Daoy (cell line): Measurements from ENCODE around the gene CACNA1D. TPM values are rescaled to one million over a fixed set of nuclear protein-coding genes. Genes with fewer than 3 reads are reported as not detected.
"Not testable (repeated sequence)": the region's sequence is repeated elsewhere in the genome, so short reads cannot be mapped to it uniquely, and the experiment has no call there.

ENCODE experiments used
- DNase-seq: peaks from one replicate; pipeline ENCODE4 v3.0.0-alpha.2; 2015; ENCODE audit warnings: low read depth
- total RNA-seq: library from RNA; depleted of rRNA; stranded (reverse); fragments of >200 nt; shearing (Covaris generic); gene quantifications from 2 replicates; pipeline ENCODE4 v1.2.3, GENCODE V29; 2014

CACNA1D gene
- total RNA-seq, 1 experiment from 2014 or later: 1.4 TPM

- no peak for DNase-seq
Observed at GRCh38 chr3:53651927-53652326, 157.5 kb downstream of the CACNA1D start.

DNA sequence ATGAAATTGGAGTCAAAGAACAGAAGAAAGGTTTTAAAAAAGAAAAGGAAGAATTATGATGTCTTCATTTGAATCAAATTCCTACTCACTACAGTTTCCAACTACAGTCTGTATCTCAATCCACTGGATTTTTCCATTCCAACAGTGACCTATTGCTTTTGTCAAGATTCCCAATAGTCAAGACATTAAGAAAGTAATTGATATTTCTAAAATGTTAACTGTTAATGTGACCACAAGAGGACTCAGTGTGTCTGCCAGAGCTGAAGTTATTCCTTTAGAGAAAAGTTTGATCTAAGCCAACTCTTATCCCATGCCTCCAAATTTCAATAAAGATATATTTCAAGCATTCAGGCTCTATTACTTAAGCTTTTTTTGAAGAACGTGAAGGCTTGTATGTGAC lies 163.2 kb downstream of the CACNA1D start:
- no peak for DNase-seq

DNA sequence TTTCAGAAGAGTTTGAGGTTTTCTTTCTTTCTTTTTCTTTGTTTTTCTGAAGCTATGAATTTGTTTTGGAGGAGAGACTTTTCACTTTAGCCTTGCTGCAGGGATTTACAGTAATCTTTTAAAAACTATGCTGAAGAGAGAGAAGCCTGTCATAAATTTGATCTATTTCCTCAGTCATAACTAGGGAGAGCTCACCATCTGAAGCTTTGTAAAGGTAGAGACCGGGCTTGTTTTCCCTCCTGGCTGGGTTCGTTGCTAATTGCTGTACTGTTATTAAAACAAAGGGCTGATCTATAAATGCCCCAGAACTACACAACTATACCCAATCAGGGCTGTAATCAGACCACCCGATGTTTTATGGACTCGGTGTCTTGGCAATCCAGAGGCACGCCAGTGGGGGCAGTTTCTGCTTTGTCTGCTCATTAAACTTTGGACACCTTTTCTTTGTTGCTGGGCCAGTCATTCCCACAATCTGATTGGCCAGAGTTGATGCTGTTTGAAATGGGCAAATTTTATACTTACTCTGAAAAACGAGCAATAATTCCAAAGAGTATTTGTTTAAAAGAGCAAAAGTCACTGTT lies 164.3 kb downstream of the CACNA1D start:
- no peak for DNase-seq

- DNase-seq: no peak
Observed at GRCh38 chr3:53659996-53660395, 165.6 kb downstream of the CACNA1D start.

- DNase-seq: no peak
Observed at GRCh38 chr3:53661480-53661879, 167.1 kb downstream of the CACNA1D start.

GRCh38 chr3:53664812-53665211 lies 170.4 kb downstream of the CACNA1D start:
- not testable (repeated sequence) for DNase-seq

GRCh38 chr3:53665608-53666425 lies 171.4 kb downstream of the CACNA1D start:
- no peak for DNase-seq

DNA sequence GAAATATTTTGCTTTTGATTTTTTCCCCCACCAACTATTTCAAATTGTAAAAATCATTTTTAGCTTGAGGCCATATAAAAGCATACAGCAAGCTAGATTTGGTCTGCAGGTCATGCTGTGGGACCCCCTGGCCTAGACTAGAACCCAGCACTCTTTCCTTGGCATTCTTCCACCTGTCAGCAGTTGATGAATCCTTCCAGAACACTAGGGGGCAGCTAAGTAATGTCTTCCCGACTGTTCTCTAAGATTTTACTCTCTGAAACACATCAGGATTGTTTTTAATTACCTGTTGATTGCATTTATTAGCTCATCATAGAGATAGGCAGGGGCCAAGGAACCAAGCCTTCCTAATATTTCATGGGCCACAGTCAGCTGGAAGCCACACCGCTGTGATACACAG lies 174.5 kb downstream of the CACNA1D start:
- no peak for DNase-seq

GRCh38 chr3:53670721-53671120 lies 176.3 kb downstream of the CACNA1D start:
- DNase-seq: no peak

- DNase-seq: no peak
Observed at GRCh38 chr3:53671192-53671960, 177.0 kb downstream of the CACNA1D start.

DNA sequence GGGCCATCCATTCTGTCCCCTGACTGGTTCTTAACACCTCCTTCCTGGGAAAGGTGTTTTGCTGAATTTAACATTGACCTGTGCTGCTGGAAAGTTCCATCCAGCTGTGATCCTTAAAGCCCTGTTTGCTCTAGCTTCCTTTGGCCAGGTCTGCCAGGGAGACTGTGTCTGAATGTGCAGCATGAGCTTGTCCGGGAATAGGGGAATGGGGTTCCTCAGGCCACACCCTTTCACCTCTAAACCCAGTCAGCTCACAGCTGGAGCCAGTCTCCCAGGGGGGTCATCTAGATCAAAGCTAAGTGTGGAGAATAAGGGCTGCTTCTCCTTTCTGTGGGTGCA lies 177.5 kb downstream of the CACNA1D start:
- no peak for DNase-seq

DNA sequence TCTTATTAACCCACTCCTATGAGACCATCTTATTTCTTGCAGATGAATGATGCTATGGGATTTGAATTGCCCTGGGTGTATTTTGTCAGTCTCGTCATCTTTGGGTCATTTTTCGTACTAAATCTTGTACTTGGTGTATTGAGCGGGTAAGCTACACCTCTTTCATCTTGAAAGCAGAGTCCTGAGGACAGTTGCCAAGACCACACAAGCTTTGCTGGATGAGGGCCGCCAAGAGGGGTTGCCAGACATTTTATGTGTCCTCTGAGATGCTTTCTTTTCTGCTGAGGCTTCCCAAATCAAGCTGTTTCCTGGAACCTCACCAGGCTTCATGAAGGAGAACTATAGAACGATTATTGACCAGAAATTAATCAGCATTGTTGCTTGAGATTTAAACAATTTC lies 178.6 kb downstream of the CACNA1D start:
- DNase-seq: no peak

GRCh38 chr3:53673722-53674350 lies 179.4 kb downstream of the CACNA1D start:
- no peak for DNase-seq

GRCh38 chr3:53674582-53674981 lies 180.2 kb downstream of the CACNA1D start:
- DNase-seq: no peak

DNA sequence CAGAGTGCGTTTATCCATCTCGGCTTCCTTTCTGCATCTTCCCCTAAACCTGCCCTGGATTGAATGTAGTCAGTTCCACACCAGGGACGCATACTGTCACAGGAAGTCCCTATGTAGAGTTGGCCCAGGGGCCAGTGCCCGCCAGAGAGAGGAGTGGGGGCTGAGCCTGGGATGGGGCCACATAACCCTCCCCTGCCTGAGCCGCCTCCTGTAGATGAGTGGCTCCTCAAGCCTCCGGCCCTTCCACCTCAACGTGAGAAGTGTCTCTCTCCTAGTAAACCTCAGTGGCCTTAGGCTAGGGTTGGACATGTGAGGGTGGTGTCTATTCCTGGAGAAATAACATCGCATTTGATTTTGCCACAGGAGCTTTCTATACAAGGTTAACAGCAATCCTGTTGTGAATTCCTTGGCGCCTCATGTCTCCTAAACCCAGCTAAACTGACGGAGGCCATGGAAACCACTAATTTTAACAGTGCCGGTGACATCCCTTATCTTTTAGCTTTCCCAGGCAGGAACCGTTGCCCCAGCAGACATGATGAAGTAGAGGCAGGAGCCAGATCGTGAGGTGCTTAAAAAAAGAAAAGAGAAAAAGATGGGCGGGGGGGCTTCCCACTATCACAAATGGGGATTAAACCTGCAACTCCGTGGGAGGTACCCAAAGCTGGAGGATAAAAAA lies 180.7 kb downstream of the CACNA1D start:
- DNase-seq: no peak

DNA sequence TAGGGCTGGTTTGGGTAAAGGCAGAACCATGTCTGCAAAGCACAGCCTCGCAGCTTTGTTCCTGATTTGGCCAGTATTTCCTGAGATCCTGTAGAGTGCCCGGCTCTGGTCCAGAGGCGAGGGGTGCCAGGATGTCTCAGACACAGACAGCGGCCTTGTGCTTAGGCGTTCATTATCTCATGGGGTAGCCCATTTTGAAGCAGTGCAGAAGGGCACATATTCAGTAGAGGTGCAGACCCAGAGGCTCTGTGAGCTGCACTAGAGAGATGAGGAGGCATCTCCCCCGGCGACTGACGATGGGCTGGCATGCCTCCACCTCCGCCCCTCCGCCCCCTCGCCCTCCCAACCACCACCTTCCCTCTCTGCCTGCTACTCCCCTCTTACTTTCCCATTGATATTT lies 181.5 kb downstream of the CACNA1D start:
- no peak for DNase-seq

DNA sequence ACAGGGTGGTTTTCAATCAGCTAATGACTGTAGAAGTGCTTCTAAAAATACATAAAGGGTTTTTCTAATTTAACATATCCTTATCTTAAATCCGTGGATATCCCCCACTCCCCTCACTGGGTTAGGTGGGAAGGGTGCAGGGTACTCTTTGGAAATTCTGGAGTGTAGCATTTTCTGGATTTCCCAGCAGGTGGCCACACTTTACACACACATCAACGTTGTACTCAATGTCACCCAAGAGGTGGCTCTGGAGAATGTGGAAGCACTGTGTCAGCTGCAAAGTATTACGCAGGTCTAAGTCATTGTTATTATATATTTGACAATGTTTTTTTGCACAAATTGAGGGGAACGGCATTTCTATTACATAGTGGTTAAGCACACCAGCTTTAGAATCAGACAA lies 183.0 kb downstream of the CACNA1D start:
- DNase-seq: no peak

GRCh38 chr3:53680028-53680427 lies 185.6 kb downstream of the CACNA1D start:
- DNase-seq: no peak

- no peak for DNase-seq
Observed at GRCh38 chr3:53682807-53683206, 188.4 kb downstream of the CACNA1D start.

- DNase-seq: no peak
Observed at GRCh38 chr3:53688066-53688465, 193.7 kb downstream of the CACNA1D start.

GRCh38 chr3:53688989-53689388 lies 194.6 kb downstream of the CACNA1D start:
- no peak for DNase-seq

- DNase-seq: no peak
Observed at GRCh38 chr3:53689681-53690080, 195.3 kb downstream of the CACNA1D start.
